Naive thymus-derived CD4-positive, alpha-beta T cell (primary cell): Measurements from ENCODE around the gene NPY4R. TPM values are rescaled to one million over a fixed set of nuclear protein-coding genes. Genes with fewer than 3 reads are reported as not detected.
"Not testable (repeated sequence)": the region's sequence is repeated elsewhere in the genome, so short reads cannot be mapped to it uniquely, and the experiment has no call there.

Experiments
- ATAC-seq: fragments of 150-1000 bp; cut with Tn5 transposase; 2 replicates; pipeline ENCODE4 v1.10.0; 2021; ENCODE audit warnings: mild to moderate bottlenecking, moderate library complexity
- CTCF ChIA-PET: fragments of 350-600 bp; sonication (Branson Sonifier 250); formaldehyde crosslinking; loops from one replicate; lab custom pipeline; 2021; ENCODE audit warnings: antibody characterized with exemption; lab: Charles Lee
- POLR2A ChIA-PET: fragments of 350-600 bp; sonication (Branson Sonifier 250); formaldehyde crosslinking; loops from one replicate; lab custom pipeline; 2021; ENCODE audit warnings: antibody characterized with exemption, inconsistent platforms; lab: Charles Lee
- DNase-seq, 9 donors: peaks; one replicate each; pipeline versions ENCODE4 v3.0.0 to v3.0.0-alpha.2; 2020 to 2022; ENCODE audit warnings: mixed read lengths in 1 of 9
- H3K27ac ChIP-seq: one replicate; pipeline ENCODE4 v1.7.0; 2013; ENCODE audit warnings: mild to moderate bottlenecking, low read depth, low read length, moderate library complexity
- H3K27me3 ChIP-seq, 2 donors: one replicate each; pipeline ENCODE4 v1.7.0; 2013; ENCODE audit warnings: low read length in 2 of 2, mild to moderate bottlenecking in 2 of 2, moderate library complexity in 2 of 2; ENCODE audit not compliant: control insufficient read depth in 2 of 2, insufficient read depth in 2 of 2
- H3K36me3 ChIP-seq, 3 experiments: 1 replicate in 2 of 3; 2 replicates in 1 of 3; pipeline ENCODE4 v1.7.0; 2013; ENCODE audit warnings: low read length in 3 of 3, mild to moderate bottlenecking in 3 of 3, moderate library complexity in 1 of 3; ENCODE audit not compliant: insufficient read depth in 3 of 3, control insufficient read depth in 2 of 3
- H3K4me1 ChIP-seq, 2 donors: one replicate each; pipeline ENCODE4 v1.7.0; 2013; ENCODE audit warnings: low read length in 2 of 2, mild to moderate bottlenecking in 2 of 2, moderate library complexity in 1 of 2; ENCODE audit not compliant: control insufficient read depth in 2 of 2, insufficient read depth in 2 of 2
- H3K4me3 ChIP-seq: 2 replicates; pipeline ENCODE4 v1.7.0; 2013; ENCODE audit warnings: mild to moderate bottlenecking, low read length
- H3K9me3 ChIP-seq, 3 experiments: 1 replicate in 2 of 3; 2 replicates in 1 of 3; pipeline ENCODE4 v1.7.0; 2013; ENCODE audit warnings: low read length in 3 of 3; ENCODE audit not compliant: control insufficient read depth in 2 of 3
- H3K27ac Mint-ChIP-seq, 9 donors: one replicate each; pipeline ENCODE4 v1.8.0; 2020 to 2022; ENCODE audit warnings: mixed read lengths in 9 of 9, mild to moderate bottlenecking in 8 of 9, moderate library complexity in 5 of 9, inconsistent platforms in 2 of 9
- H3K27me3 Mint-ChIP-seq, 5 donors: one replicate each; pipeline ENCODE4 v1.8.0; 2021 to 2022; ENCODE audit warnings: mixed read lengths in 5 of 5, mild to moderate bottlenecking in 1 of 5
- H3K36me3 Mint-ChIP-seq, 5 donors: one replicate each; pipeline ENCODE4 v1.8.0; 2020 to 2022; ENCODE audit warnings: mixed read lengths in 5 of 5, mild to moderate bottlenecking in 3 of 5, inconsistent platforms in 1 of 5
- H3K4me1 Mint-ChIP-seq, 7 donors: one replicate each; pipeline ENCODE4 v1.8.0; 2020 to 2022; ENCODE audit warnings: mixed read lengths in 7 of 7, mild to moderate bottlenecking in 3 of 7, inconsistent platforms in 1 of 7
- H3K4me3 Mint-ChIP-seq, 10 donors: one replicate each; pipeline ENCODE4 v1.8.0; 2020 to 2022; ENCODE audit warnings: mild to moderate bottlenecking in 10 of 10, mixed read lengths in 10 of 10, moderate library complexity in 6 of 10, inconsistent platforms in 2 of 10
- H3K9me3 Mint-ChIP-seq, 11 donors: one replicate each; pipeline ENCODE4 v1.8.0; 2020 to 2022; ENCODE audit warnings: mixed read lengths in 11 of 11, mild to moderate bottlenecking in 4 of 11, inconsistent platforms in 1 of 11, moderate library complexity in 1 of 11
- intact Hi-C, 2 donors: fragments of 100-400 bp; cut with micrococcal nuclease; formaldehyde crosslinking; loops; one replicate each; pipeline ENCODE4 v1.15.1; 2023
- polyA plus RNA-seq, 2 donors: library from polyadenylated mRNA; unstranded; fragments of 300-500 nt; fragmentation: Illumina TruSeq; gene quantifications; one replicate each; pipeline ENCODE4 v1.2.3, GENCODE V29; 2021
- total RNA-seq, 6 experiments: library from RNA in 5 of 6; stranded (reverse) in 5 of 6; gene quantifications; 1 replicate in 5 of 6; 2 replicates in 1 of 6; pipeline ENCODE4 v1.2.3 and lab custom pipeline; 2021 to 2026

The NPY4R gene
- total and polyA plus RNA-seq, 7 experiments from 2014 or later: not detected

DNA sequence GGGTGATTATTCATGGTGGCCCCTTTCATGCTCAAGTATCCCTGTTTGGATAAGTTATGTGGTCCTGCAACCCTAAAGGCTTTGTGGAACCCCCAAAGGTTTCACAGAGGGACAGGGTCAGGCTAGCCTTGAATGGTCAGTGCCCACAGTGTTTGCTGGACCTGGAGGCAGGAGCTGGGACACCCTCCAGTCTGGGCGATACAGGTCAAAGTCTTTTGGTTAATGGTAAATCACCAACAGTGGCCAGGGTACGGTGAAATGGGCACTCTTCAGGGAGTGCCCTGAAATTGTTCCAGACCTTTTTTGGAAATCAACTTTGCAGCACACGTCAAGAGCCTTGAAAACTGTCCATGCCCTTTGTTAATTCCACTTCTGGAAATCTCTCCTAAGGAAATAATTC lies 8.7 kb downstream of the NPY4R start:
- H3K4me3 Mint-ChIP-seq: not testable (repeated sequence)

DNA sequence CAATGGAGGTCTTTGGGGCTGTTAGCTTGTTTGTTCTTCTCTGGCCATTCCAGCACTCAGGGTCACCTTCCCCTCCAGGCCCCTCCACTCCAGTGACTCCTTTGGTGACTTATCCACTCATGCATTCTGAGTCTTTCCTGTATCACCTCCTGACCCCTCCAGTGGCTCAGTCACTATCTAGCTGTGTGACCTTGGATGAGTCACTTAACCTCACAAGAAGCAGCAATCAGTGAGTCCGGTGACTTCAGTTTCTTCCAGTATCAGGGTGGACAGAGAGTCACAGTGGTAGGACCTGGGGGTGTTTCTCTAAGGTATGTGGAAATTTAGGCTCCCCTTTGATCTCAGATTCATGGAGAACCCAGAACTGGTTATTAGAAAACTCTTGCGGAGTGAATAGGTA lies 9.8 kb downstream of the NPY4R start:
- DNase-seq, H3K27ac Mint-ChIP-seq, H3K9me3 Mint-ChIP-seq, H3K4me3 Mint-ChIP-seq, ATAC-seq, H3K9me3 ChIP-seq, intact Hi-C loops, H3K27me3 ChIP-seq, POLR2A ChIA-PET, H3K4me1 ChIP-seq, H3K4me1 Mint-ChIP-seq, H3K36me3 ChIP-seq, CTCF ChIA-PET, H3K36me3 Mint-ChIP-seq, H3K4me3 ChIP-seq, H3K27ac ChIP-seq, H3K27me3 Mint-ChIP-seq: not testable (repeated sequence)

More for the DNA sequence above, 8.7 kb downstream of the NPY4R start:
- H3K27ac Mint-ChIP-seq, intact Hi-C loops, ATAC-seq, H3K4me3 ChIP-seq, CTCF ChIA-PET, H3K27me3 Mint-ChIP-seq, H3K36me3 ChIP-seq, H3K27ac ChIP-seq, H3K4me1 ChIP-seq, DNase-seq, H3K9me3 ChIP-seq, POLR2A ChIA-PET, H3K9me3 Mint-ChIP-seq, H3K27me3 ChIP-seq, H3K36me3 Mint-ChIP-seq, H3K4me1 Mint-ChIP-seq: not testable (repeated sequence)

DNA sequence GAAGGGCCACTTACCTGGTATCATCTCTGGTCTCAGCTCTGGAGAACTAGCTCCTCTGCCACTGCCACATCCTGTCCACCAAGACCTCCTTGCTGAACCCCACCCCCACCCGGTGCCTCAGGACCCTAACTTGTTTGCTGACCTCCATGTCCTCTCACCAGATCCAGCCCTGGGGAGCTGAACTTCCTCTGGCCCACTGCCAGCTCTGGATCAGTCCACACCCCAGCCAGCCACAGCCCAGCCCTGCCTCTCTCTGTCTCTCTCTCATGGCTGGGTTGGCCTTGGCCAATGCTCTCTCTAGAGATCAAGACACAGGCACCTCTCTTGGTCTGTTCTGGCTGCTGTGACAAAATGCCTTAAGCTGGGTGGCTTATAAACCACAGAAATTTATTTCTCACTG lies 14.4 kb downstream of the NPY4R start:
- H3K4me1 Mint-ChIP-seq: not testable (repeated sequence)

DNA sequence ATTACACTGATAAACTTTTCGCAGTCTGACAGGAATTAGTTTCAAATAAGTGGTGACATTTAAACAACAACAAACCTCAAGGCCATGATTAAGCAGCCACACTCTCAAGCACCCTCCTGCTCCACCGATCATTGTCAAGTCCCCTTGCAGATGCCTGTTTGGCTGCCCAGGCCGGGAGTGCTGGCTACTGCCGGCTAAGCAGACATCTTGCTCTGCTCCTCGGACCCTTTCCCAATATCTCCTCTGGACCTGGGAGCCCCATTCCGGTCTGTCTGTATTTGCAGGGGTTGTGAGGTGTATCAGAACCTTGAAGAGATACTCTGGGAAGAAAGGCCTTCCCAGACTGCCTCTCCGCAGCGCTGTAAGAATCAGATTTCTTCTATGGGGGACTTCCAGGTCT lies 14.9 kb downstream of the NPY4R start:
- DNase-seq, intact Hi-C loops: not testable (repeated sequence)

More for the DNA sequence above, 14.4 kb downstream of the NPY4R start:
- H3K4me3 Mint-ChIP-seq, CTCF ChIA-PET, intact Hi-C loops, H3K4me1 ChIP-seq, H3K27ac ChIP-seq, H3K9me3 ChIP-seq, H3K27me3 Mint-ChIP-seq, H3K4me3 ChIP-seq, H3K27ac Mint-ChIP-seq, H3K36me3 ChIP-seq, H3K9me3 Mint-ChIP-seq, POLR2A ChIA-PET, ATAC-seq, H3K27me3 ChIP-seq, H3K36me3 Mint-ChIP-seq, DNase-seq: not testable (repeated sequence)

DNA sequence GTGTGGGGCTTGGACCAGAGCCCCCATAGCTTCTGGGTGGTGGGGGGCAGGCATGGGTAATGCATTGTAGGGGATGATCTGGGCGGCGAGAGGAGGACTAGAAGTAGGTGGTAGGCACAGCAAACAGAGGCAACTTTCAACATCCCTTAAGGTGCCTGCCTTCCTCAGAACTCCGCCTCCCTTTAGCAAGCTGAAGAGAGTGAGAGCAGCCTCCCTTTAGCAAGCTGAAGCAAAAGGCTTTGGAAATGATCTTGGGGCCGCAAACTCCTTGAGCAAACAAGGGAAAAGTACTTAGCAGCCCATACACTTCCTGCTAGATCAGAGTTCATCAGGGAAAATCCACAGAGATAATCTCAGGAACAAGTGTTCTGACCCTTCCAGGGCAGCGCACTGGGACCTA lies 18.3 kb downstream of the NPY4R start:
- POLR2A ChIA-PET, intact Hi-C loops, H3K9me3 ChIP-seq, H3K4me3 ChIP-seq, H3K36me3 ChIP-seq, ATAC-seq, H3K4me1 Mint-ChIP-seq, H3K4me3 Mint-ChIP-seq, H3K27ac ChIP-seq, H3K27me3 Mint-ChIP-seq, H3K36me3 Mint-ChIP-seq, H3K9me3 Mint-ChIP-seq, H3K27ac Mint-ChIP-seq, CTCF ChIA-PET, H3K4me1 ChIP-seq, DNase-seq, H3K27me3 ChIP-seq: not testable (repeated sequence)

More for the DNA sequence above, 14.9 kb downstream of the NPY4R start:
- H3K27me3 Mint-ChIP-seq, H3K36me3 ChIP-seq, H3K4me1 Mint-ChIP-seq, H3K4me3 ChIP-seq, POLR2A ChIA-PET, CTCF ChIA-PET, ATAC-seq, H3K27me3 ChIP-seq, H3K27ac Mint-ChIP-seq, H3K27ac ChIP-seq, H3K9me3 Mint-ChIP-seq, H3K4me1 ChIP-seq, H3K4me3 Mint-ChIP-seq, H3K36me3 Mint-ChIP-seq, H3K9me3 ChIP-seq: not testable (repeated sequence)

DNA sequence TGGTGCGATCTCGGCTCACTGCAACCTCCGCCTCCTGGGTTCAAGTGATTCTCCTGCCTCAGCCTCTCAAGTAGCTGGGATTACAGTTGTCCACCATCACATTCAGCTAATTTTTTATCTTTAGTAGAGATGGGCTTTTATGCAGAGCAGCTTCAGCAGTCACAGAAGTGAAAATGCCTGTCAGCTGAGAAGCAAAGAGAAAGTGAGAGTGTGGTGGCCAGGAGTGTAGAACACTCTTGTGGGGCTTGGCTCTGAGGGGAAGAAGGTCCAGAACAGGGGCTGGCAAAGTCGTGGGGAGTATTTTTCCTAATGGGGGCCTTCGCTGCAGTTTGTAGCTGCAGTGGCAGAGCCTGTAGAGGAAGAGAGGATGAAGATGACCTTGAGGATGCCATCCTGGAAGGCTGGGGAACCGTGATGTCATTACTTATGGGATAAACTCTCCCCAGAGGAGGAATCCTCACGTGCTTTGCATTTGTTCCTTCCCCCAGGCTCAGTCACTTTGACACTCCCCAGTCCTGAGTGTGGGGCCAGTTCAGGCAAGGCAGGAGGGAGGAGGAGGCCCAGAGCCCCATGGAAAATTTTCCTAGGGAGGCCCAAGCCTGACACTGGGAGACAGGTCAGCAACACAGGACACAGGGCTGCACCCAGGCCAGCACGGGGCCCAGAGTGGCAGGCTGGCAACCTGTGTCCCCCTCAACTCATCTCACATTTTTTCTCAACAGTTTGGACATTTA lies 20.2 kb downstream of the NPY4R start:
- H3K27ac Mint-ChIP-seq, H3K9me3 Mint-ChIP-seq, ATAC-seq, POLR2A ChIA-PET, H3K4me3 ChIP-seq, CTCF ChIA-PET, H3K36me3 Mint-ChIP-seq, DNase-seq, H3K4me1 ChIP-seq, intact Hi-C loops, H3K4me3 Mint-ChIP-seq, H3K27me3 ChIP-seq, H3K27me3 Mint-ChIP-seq, H3K36me3 ChIP-seq, H3K27ac ChIP-seq, H3K4me1 Mint-ChIP-seq, H3K9me3 ChIP-seq: not testable (repeated sequence)

DNA sequence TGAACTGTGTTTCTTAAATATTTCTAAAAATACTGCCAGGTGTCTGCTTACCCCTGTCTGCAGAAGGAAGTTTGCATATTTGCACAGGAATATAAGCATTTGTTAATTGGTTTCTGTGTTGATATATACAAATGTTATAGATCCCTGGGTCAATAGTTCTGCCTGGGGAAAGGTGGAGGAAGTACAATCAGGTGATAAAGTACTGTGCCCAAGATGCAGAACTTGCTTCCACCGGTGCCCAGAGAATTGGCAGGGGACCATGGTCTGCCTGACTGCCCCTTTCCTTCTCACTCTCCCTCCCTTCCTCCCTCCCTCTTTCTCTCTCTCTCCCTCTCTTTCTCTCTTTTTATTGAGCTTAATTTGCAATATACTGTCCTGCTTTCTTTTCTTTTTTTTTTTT lies 22.3 kb downstream of the NPY4R start:
- H3K36me3 Mint-ChIP-seq, H3K36me3 ChIP-seq, CTCF ChIA-PET, H3K4me3 Mint-ChIP-seq, H3K27ac ChIP-seq, H3K27me3 ChIP-seq, DNase-seq, H3K4me1 ChIP-seq, H3K27me3 Mint-ChIP-seq, H3K27ac Mint-ChIP-seq, H3K9me3 ChIP-seq, POLR2A ChIA-PET, H3K4me1 Mint-ChIP-seq, H3K4me3 ChIP-seq, intact Hi-C loops, H3K9me3 Mint-ChIP-seq, ATAC-seq: not testable (repeated sequence)
